HG03196 (cell line): ENCODE data around the gene INTS1.

Source experiments
- ATAC-seq: cut with Tn5 transposase; IDR thresholded peaks from one replicate; pipeline ENCODE4 v1.9.1; 2021; ENCODE audit not compliant: unreplicated experiment

Gene INTS1, protein sequence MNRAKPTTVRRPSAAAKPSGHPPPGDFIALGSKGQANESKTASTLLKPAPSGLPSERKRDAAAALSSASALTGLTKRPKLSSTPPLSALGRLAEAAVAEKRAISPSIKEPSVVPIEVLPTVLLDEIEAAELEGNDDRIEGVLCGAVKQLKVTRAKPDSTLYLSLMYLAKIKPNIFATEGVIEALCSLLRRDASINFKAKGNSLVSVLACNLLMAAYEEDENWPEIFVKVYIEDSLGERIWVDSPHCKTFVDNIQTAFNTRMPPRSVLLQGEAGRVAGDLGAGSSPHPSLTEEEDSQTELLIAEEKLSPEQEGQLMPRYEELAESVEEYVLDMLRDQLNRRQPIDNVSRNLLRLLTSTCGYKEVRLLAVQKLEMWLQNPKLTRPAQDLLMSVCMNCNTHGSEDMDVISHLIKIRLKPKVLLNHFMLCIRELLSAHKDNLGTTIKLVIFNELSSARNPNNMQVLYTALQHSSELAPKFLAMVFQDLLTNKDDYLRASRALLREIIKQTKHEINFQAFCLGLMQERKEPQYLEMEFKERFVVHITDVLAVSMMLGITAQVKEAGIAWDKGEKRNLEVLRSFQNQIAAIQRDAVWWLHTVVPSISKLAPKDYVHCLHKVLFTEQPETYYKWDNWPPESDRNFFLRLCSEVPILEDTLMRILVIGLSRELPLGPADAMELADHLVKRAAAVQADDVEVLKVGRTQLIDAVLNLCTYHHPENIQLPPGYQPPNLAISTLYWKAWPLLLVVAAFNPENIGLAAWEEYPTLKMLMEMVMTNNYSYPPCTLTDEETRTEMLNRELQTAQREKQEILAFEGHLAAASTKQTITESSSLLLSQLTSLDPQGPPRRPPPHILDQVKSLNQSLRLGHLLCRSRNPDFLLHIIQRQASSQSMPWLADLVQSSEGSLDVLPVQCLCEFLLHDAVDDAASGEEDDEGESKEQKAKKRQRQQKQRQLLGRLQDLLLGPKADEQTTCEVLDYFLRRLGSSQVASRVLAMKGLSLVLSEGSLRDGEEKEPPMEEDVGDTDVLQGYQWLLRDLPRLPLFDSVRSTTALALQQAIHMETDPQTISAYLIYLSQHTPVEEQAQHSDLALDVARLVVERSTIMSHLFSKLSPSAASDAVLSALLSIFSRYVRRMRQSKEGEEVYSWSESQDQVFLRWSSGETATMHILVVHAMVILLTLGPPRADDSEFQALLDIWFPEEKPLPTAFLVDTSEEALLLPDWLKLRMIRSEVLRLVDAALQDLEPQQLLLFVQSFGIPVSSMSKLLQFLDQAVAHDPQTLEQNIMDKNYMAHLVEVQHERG (N-terminal part only)

DNA sequence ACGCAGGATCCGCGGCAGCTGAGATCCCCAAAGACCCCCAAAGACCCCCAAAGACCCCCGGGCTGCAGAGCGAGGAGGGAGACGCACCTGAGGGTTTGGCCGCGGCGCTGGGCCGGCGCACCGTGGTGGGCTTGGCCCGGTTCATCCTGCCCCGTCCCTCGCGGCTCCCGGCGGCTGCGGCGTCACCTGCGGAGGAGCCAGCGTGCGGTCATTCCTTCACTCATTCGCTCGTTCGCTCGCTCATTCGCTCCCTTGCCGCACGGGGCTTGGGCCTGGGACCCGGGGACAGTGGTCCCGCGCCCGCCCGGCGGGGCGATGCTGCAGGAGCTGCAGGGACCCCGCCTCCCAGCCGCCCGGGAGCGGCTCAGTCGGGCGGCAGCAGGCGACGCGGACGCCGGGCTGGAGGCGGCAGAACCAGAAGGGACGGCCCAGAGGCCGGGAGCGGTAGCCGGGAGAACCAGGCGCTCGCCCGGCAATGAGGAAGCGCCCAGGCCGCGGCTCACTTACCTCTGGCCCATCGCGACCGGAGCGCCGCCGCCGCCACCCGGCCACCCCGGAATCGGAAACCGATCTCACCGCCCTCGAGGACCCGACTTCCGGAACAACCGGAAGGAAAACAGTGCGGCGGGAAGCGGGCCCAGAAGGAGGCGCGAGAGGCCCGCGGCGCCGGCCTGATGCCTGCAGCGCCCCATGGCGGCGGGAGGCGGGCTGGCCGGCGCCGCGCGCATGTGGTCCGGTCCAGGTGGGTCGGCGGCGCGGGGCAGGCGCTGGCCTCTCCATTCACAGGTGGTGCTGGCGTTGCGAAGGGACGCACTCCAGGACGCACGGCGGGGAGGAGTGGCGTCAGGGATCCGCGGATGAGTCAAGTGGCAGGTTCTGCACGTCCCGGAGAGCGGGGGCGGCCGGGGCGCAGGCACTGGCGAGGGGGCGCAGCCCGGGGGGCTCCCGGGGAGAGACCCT is at the start of gene INTS1:
Gene INTS1, minus strand, starts transcription at position 574 of the 960 bp plus-strand sequence. Its CDS starts 429 bp downstream, at position 145.
- ATAC-seq = peak; percentile 81

DNA sequence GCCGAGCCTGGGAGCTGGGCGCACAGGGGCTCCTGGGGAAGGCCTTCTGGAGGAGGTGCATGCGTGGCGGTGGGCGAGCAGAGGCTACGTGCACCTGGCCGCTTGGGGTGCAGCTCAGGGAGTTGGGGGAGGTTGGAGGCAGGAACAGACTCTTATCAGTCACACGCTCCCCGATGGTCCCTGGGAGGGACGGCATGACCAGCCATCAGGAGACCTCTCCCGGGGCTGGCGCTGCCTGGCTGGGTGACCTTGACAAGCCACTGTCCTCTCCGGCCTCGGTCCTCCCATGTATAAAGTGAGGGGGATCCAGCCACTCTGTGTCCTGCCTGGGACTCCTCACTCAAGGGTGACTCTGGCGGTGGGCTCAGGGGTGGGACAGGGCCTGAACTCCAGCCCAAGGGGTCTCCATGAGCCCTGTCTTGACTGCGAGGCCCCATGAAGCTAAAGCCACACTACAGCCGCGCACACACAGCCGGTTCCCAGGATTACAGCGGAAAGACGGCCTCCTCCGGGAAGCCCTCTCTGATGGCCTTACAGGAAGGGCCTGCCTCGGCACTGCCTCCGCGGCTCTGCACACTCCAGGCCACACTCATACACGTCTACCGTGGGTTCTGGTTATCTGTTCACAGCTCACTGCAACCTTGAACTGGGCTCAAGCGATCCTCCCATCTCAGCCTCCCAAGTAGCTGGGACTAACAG is 49.5 kb upstream of the INTS1 start:
- no peak for ATAC-seq

DNA sequence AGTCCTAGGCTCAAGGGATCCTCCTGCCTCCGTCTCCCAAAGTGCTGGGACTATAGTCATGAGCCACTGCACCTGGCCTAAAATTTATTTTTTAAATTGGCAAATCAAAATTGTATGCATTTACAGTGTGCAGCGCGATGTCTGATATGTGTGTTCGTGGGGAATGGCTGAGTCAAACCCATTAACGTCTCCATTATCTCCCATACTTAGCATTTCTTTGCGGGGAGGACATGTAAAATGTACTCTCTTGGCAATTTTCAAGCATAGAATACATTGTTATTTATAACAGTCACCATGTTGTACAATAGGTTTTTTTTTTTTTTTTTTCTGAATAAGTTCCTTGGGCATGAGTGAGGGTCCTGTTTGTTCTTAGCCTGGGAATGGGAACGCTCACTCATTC is 48.0 kb upstream of the INTS1 start:
- ATAC-seq = no peak

DNA sequence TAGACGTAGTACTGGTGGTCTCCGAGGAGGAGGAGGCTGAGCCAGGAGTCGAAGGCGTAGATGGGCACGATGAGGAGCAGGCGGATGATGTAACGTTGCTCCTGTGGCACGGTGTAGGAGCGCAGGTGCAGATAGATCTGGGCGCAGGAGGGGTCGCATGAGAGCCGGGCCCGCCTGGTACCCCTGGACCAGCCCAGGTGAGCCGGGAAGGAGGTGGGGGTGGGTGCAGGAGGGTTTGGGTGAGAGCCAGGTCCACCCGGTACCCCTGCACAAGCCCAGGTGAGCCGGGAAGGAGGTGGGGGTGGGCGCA is 46.6 kb upstream of the INTS1 start:
- ATAC-seq = no peak

DNA sequence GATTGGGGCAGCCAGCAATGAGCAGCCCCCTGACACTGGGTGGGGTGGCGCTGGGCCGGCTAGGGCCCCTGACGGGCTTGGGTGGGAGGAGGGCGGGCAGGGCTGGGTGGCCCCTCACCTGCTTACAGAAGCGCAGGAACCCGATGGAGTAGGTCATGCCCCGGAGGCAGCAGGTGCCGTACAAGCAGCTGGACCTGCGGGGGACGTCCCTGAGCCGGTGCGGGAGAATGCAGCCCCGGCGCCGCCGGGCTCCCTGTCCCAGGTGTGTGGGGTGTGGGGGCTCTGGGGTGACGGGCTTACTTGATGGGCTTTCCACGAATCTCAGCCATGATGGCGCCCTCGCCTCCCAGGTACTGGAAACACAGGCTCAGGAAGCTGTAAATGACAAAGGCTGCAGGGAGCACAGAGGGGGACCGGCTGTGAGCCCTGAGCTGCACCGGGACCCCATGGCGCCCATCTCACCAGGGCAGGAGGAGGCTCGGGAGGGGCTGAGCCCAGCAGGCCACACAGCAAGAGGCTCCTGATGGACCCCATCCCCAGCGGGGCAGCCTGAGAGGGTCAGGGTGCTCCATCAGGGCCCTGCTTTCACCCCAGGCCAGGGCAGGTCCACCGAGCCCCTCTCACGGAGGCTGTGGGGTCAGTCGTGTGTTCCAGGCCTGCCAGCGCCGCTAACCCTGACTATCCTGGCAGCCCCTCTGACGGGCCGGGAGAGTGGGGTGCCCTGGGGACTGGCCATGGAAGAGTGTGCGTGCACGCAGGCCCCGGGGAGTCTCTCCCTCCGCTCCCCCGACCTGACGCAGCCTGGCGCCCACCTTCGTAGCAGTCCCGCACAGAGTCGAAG is 46.0 kb upstream of the INTS1 start:
- no peak for ATAC-seq

DNA sequence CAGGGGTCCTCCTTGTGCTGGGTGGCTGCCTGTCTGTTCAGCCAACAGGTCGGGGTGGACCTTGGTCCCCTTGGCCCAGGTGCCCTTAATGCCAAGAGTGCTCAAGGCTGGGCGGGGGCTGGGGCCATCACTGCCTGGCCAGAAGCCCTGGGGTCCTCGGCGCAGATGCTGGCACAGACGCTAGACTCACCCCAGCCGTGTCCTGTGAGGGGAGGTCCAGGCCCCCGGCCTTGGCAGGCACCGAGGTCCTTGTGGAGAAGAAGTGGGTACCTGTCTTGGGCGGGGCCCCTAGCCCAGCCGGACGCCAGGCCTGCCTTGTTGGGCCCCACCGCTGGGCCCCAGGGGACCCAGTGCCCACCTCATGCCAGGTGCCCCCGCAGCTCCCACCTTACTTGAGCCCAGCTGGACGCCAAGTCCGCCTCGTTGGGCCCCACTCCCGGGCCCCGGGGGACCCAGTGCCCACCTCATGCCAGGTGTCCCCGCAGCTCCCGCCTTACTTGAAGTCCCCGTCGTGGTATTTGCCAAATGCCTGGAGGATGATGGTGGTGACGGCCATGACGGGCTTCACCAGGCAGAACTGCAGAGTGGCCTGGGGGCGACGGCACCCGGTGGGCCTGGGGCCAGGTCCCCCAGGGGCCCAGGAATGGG is 45.3 kb upstream of the INTS1 start:
- ATAC-seq = no peak

DNA sequence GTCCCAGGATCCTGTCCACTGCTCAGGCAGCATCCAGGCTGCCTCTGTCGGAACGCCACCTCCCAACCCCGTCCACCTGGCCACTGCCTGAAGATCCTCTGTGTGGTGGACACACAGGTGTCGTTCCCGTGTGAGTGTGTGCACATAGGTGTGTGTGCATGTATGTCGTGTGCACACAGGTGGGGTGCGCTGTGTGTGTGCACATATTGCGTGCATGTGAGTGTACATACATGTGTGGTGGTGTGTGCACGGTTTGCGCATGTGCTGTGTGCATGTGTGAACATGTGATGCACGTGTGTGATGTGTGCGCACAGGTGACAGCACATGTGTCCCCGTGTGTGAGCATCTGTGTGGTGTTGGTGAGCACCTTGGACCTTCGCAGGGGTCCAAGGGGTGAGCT is 44.8 kb upstream of the INTS1 start:
- no peak for ATAC-seq

DNA sequence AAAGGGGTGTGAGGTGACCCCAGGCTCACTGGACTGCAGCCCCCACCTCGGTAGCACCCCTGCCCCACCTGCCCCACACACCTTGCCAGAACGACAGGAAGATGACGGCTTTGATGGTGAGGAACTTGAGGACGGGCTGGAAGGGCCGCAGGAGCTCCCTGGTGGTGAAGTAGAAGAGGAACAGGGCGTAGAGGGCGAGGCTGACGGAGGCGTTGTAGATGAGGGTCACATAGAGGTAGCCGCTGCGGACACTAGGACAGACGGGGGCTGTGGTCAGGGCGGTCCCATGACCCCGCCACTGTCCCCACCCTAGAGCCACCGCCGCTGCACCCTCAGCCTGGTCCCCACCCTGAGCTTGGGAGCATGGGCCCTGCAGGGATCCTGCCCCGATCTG is 44.2 kb upstream of the INTS1 start:
- ATAC-seq = no peak

DNA sequence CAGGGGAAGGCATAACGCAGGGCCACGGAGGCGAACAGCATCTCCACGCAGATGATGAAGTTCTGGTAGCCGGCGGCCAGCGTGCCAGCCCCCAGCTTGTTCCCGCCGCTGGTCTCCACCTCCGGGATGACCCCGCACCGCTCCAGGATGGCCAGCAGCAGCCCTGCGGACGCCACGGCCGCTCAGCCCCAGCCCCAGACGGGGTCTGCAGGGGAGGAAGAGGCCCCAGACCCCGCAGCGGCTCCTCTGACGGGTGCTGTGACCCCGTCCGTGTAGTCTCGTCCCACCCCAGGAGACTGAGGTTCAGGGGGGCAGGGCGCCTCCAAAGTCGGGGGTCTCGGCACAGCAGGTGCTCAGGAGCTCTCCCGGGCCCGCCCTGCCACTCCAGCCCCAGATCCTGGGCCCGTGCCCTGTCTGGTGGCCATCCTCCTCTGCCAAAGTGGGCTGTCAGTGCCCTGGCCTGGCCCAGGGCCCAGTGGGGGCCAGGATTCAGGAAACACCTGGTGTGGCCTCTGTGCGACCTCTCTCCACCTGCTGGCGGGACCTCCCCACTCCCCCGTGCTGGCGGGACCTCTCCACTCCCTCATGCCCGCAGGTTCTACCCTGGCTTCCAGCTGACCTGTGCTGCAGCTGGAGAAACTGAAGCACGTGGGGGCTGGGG is 43.7 kb upstream of the INTS1 start:
- no peak for ATAC-seq

DNA sequence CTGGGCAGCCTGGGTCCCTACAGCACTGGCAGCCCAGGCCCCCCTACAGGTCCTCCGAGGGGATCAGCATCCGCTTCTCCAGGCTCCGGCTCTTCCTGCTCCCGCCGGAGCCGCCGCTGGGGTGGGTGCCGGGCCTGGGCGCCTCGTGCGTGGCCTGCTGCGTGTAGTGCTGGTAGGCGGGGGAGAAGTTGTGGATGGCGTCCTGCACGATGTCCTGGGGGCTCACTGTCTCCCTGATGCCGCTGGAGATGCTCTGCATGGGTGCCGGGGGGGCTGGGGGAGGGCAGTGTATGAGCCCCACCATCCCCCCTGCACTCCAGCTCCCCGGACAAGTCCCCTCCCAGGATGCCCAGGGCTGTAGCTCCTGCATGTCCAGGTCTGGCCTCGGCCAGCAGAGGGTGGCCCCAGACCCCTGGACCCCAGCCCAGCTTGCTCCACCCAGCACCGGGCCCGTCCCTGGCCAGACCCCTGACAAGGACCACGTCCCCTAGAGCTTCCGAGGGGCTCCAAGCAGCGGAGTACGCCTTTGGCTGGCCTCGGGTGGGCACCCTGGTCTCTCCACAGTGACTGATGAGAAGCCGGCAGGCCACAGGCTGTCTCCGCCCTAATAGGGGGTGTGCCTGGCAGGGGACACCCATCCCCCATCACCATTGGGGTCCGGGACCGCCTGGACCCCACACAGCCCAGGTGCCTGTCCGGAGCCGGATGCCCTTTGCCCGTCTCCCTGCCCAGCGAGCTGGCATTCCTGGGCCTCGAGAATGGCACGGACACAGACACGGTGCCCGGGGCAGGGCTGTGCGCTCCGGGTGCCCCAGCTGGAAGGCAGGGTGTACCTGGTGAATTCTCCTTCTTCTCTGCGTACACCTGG is 43.0 kb upstream of the INTS1 start:
- no peak for ATAC-seq

DNA sequence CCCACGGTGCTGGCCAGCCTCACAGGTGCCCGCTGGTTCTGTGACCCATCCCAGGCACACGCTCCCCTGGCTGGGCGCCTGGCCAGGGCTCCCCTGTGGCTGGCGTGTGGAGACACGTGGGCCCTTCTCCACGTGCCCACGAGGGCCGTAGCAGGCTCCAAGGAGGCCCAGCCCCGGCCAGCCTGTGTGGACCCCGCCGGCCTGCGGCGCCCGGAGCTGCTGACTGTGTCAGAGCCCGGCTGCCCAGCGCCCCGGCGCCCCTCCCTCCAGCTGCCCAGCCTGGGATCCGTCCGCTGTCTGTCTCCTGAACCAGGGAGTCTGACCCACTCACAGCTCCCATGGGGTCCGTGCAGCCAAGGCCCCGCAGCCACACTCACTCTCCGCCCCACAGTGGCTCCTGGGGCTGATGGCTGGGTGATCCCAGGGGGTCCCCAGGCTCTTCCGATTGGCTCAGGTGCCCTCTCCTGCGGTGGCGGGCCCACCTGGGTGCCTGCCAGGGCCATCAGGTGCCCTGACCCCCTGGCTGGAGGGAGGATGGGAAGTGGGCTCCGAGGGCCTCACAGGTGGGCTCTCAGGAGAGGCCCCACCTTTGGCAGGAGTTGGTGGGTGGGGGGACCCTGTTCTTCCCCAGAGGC is 42.2 kb upstream of the INTS1 start:
- no peak for ATAC-seq

DNA sequence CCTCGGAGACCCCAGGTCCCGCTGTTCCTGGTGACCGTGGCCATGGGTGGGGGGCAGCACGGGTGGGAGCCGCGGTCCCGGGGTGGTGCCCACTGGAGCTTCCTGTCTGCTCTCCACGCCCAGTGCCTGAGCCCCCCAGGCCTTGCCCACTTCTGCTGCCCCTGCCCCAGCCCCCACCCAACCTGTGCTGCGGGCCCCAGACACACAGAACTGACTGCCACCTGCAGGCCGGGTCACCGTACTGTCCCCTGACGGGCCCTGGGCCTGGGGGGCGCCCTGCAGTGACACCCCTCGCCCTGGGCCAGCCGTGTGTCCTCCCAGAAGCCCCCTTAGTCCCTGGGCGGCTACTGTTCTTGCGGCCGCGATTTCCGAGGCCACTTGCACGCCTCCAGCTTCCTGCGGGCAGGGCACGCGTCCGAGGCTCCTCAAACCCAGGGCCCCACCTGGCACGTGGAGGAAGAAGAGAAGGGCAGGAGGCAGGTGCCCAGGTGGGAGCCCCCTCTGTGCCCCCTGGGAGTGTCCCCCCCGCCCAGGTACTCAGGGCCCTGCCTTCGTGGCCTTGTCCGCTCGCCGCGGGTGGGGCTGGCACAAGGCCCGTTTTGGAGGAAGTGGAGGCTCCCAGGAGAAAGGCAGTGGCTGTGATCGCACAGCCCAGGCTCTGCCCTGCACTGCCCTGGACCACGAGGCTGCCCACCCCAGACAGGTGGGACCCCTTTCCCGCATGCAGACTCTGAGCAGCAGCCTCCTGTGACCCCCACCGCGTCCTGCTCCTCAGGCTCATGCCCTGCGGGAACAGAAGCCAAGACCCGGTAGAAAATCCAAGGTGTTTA is 41.4 kb upstream of the INTS1 start:
- no peak for ATAC-seq

DNA sequence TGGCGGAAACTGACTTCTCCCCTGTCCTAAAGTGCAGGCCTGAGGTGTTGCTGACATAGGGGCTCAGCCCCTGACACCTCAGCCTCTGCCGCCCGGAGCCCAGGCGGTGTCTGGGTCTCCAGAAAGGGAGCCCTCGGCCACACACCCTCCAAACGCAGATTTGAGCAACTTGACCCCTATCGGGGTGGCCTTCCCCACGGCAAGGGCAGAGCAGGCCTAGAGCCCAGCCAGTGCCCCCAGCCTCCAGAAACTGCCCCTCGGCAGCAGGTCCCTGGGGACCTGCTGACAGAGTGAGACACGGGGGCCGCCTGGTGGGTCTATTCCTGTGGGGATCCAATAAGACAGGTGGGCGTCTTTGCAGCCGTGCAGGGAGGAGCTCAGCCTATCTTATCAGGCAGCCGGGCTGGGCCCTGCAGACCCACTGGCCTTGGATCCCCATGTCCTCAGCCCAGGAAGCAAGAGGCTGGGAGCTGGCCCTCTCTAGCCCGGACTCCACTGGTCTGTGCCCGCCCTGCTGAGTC is 40.8 kb upstream of the INTS1 start:
- ATAC-seq = no peak

DNA sequence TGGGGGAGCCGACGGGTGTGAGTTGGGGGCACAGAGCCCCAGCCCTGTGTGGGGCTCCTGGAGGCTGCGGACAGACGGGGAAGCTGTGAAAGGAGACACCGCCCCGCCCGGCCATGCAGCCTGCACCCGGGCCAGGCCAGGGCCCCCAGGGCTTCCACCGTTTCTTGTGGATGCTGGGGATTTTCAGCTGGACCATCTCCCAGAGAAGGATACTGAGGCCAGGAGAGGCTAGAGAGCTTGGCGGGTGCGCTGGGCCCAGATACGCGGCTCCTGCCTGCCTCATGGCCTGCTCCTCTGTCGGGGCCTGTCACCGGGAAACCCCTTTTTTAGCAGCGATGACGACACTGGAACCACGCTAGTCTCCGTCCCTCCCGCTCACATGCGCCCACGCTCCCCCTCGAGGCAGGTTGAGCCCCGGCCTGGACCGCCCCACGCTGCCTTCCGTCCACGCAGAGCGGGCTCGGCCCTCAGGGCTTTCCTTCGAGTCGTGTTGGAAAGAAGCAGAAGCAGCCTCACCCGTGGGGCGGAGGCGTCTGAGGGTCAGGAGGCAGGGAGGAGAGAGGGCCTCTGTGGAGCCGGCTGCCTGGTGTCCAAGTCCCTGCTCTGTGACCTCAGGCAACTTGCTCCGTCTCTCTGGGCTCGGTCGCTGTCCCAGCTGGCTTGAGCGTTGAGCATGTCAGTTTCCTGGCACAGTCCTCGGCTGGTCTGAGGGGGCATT is 40.1 kb upstream of the INTS1 start:
- ATAC-seq = no peak

DNA sequence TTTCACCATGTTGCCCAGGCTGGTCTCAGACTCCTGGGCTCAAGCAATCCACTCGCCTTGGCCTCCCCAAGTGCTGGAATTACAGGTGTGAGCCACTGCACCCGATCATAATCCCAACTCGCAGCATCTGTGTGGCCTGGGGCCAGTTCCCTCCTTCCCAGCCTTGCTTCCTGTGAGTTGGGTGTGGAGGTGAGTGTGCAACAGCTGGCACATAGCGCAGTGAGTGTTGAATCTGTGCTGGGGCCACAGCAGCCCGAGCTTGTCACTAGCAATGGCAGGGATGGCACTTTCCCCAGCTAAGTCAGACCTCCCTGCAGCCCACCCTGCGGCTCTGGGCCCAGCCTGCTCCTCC is 39.6 kb upstream of the INTS1 start:
- no peak for ATAC-seq
